ENCODE results near the gene AQP4.

Gene AQP4

GRCh38 chr18:26894426-26894825, 28.9 kb upstream of the AQP4 start:
- DNase-seq: no peak
- H3K4me2 ChIP-seq (ENCODE audit: low read depth, low read length): no peak overlapping the region
- H2AFZ ChIP-seq (ENCODE audit: low read length): no peak overlapping the region
- H4K20me1 ChIP-seq (ENCODE audit: insufficient read depth, low read length): no peaks in the 10 kb centered on the region
- no peaks in the 10 kb centered on the region for H3K79me2 ChIP-seq (ENCODE audit: low read length)
- TF ChIP-seq CTCF (IDR thresholded peaks at IDR 0.05; ENCODE audit: low read length): no peak
- no peak for TF ChIP-seq EZH2phosphoT487 (IDR thresholded peaks at IDR 0.05; ENCODE audit: low read length)
- TF ChIP-seq EZH2 (optimal IDR thresholded peaks at IDR 0.05; ENCODE audit: low read depth, low read length): no peak
- no peaks in the 10 kb centered on the region for H3K9me3 ChIP-seq (replicated peaks; ENCODE audit: insufficient read depth, low read length)
- H3K27me3 ChIP-seq (replicated peaks; ENCODE audit: insufficient read depth, low read length): no peaks in the 10 kb centered on the region
- H3K27ac ChIP-seq (ENCODE audit: low read length): no peak overlapping the region
- H3K9ac ChIP-seq (ENCODE audit: low read length): no peak overlapping the region
- no peak overlapping the region for H3K4me3 ChIP-seq (ENCODE audit: low read length)
- H3K9me2 ChIP-seq (replicated peaks; ENCODE audit: insufficient read depth, low read length): no peaks in the 10 kb centered on the region
- H3K4me1 ChIP-seq (ENCODE audit: low read length): no peaks in the 10 kb centered on the region
- H3F3A ChIP-seq (ENCODE audit: insufficient read depth, low read length): no peaks in the 10 kb centered on the region
- H3K36me3 ChIP-seq (replicated peaks; ENCODE audit: insufficient read depth, low read length): no peaks in the 10 kb centered on the region

GRCh38 chr18:26893996-26894395, 28.5 kb upstream of the AQP4 start:
- Histone ChIP-seq H3K9me3 (replicated peaks; ENCODE audit: insufficient read depth, low read length) (no peaks in the 10 kb centered on the region), H3K79me2 (ENCODE audit: low read length) (no peaks in the 10 kb centered on the region), H3K9me2 (replicated peaks; ENCODE audit: insufficient read depth, low read length) (no peaks in the 10 kb centered on the region), H3K4me1 (ENCODE audit: low read length) (no peaks in the 10 kb centered on the region), H3K4me3 (ENCODE audit: low read length) (no peak overlapping the region), H3K36me3 (replicated peaks; ENCODE audit: insufficient read depth, low read length) (no peaks in the 10 kb centered on the region), H2AFZ (ENCODE audit: low read length) (no peak overlapping the region), H4K20me1 (ENCODE audit: insufficient read depth, low read length) (no peaks in the 10 kb centered on the region), H3K27me3 (replicated peaks; ENCODE audit: insufficient read depth, low read length) (no peaks in the 10 kb centered on the region), H3F3A (ENCODE audit: insufficient read depth, low read length) (no peaks in the 10 kb centered on the region), H3K27ac (ENCODE audit: low read length) (no peak overlapping the region), H3K9ac (ENCODE audit: low read length) (no peak overlapping the region), H3K4me2 (ENCODE audit: low read depth, low read length) (no peak overlapping the region)
- no peak for TF ChIP-seq EZH2 (optimal IDR thresholded peaks at IDR 0.05; ENCODE audit: low read depth, low read length)
- DNase-seq: no peak

- Histone ChIP-seq H2AFZ (ENCODE audit: low read length) (no peak overlapping the region), H3K36me3 (replicated peaks; ENCODE audit: insufficient read depth, low read length) (no peaks in the 10 kb centered on the region), H3K4me1 (ENCODE audit: low read length) (no peaks in the 10 kb centered on the region), H3K4me3 (ENCODE audit: low read length) (no peak overlapping the region), H4K20me1 (ENCODE audit: insufficient read depth, low read length) (no peaks in the 10 kb centered on the region), H3K27me3 (replicated peaks; ENCODE audit: insufficient read depth, low read length) (no peaks in the 10 kb centered on the region), H3K79me2 (ENCODE audit: low read length) (no peaks in the 10 kb centered on the region), H3K4me2 (ENCODE audit: low read depth, low read length) (no peak overlapping the region), H3K9me3 (replicated peaks; ENCODE audit: insufficient read depth, low read length) (no peaks in the 10 kb centered on the region), H3K27ac (ENCODE audit: low read length) (no peak overlapping the region), H3K9ac (ENCODE audit: low read length) (no peak overlapping the region), H3F3A (ENCODE audit: insufficient read depth, low read length) (no peaks in the 10 kb centered on the region), H3K9me2 (replicated peaks; ENCODE audit: insufficient read depth, low read length) (no peaks in the 10 kb centered on the region)
- DNase-seq: no peak
- TF ChIP-seq EZH2phosphoT487 (IDR thresholded peaks at IDR 0.05; ENCODE audit: low read length) (no peak), EZH2 (optimal IDR thresholded peaks at IDR 0.05; ENCODE audit: low read depth, low read length) (no peak), CTCF (IDR thresholded peaks at IDR 0.05; ENCODE audit: low read length) (no peak)
Measured at GRCh38 chr18:26888259-26888658, 22.8 kb upstream of the AQP4 start.

- Histone ChIP-seq H3K27ac (ENCODE audit: low read length) (no peak overlapping the region), H3F3A (ENCODE audit: insufficient read depth, low read length) (no peaks in the 10 kb centered on the region), H3K27me3 (replicated peaks; ENCODE audit: insufficient read depth, low read length) (no peaks in the 10 kb centered on the region), H2AFZ (ENCODE audit: low read length) (no peak overlapping the region), H3K9ac (ENCODE audit: low read length) (no peak overlapping the region), H3K79me2 (ENCODE audit: low read length) (no peaks in the 10 kb centered on the region), H3K9me2 (replicated peaks; ENCODE audit: insufficient read depth, low read length) (no peaks in the 10 kb centered on the region), H3K4me1 (ENCODE audit: low read length) (no peaks in the 10 kb centered on the region), H3K9me3 (replicated peaks; ENCODE audit: insufficient read depth, low read length) (no peaks in the 10 kb centered on the region), H4K20me1 (ENCODE audit: insufficient read depth, low read length) (no peaks in the 10 kb centered on the region), H3K36me3 (replicated peaks; ENCODE audit: insufficient read depth, low read length) (no peaks in the 10 kb centered on the region), H3K4me3 (ENCODE audit: low read length) (no peak overlapping the region), H3K4me2 (ENCODE audit: low read depth, low read length) (no peak overlapping the region)
- DNase-seq: no peak
- no peak for TF ChIP-seq EZH2phosphoT487 (IDR thresholded peaks at IDR 0.05; ENCODE audit: low read length)
- TF ChIP-seq CTCF (IDR thresholded peaks at IDR 0.05; ENCODE audit: low read length): no peak
- no peak for TF ChIP-seq EZH2 (optimal IDR thresholded peaks at IDR 0.05; ENCODE audit: low read depth, low read length)
Measured at GRCh38 chr18:26875040-26875654, 9.6 kb upstream of the AQP4 start.
